Cardiac septum (tissue), 1 donor: Measurements from ENCODE around the gene MAPK12. TPM values are rescaled to one million over a fixed set of nuclear protein-coding genes. Genes with fewer than 3 reads are reported as not detected.

Experiments
- DNase-seq: peaks from one replicate; pipeline ENCODE4 v3.0.0-alpha.2; 2020; ENCODE audit warnings: low spot score
- intact Hi-C: fragments of 100-400 bp; cut with DNase I; formaldehyde crosslinking; loops from one replicate; pipeline ENCODE4 v1.14.0; 2022
- total RNA-seq: library from RNA; stranded (reverse); fragmentation: NEBNext Ultra II Directional; extraction: Animal tissue kit (Norgen Biotek cat#: 25700); gene quantifications from one replicate; pipeline ENCODE4 v1.2.1, GENCODE V29; 2021
- donor health status: DM: no; HTN: no; CAD: no.

Gene MAPK12
- total RNA-seq, 1 donor from 2014 or later = 32.5 TPM

DNA sequence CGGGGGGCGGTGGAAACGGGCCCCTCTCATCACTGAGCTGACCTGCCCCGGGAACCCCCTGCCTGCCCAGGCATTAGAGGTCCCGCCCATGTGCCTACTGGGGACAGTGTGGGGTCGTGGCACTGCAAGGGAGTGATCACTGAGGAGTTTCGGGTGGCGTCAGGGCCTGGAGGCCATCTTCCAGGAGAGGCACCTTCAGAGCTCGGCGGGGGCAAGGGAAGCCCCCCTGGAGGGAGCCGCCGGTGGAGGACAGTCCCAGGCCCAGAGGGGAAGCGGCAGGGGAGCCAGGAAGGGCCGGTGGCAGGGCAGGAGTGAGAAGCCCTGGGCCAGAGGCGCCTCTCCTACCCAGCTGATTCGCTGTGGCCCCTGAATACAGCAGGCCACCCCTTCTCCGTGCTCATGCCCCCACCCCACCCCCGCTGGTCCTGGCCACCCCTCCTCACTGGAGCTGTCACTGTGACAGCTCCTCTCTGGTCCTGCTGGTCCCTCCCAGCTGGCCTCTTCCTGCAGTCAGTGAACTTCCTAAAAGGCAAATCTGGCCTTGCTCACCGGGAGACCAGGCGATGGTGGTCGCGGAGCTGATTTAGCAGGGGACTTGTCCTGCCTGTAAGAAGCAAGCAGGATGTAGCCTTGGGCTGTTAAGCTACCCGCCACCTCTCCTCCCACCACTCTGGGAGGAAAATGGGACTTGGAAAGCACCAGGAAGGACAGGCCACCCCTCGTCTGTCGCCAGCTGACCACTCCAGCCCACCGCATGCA, 10.7 kb upstream of the MAPK12 start:
- DNase-seq = no peak
- intact Hi-C loops = loop anchor here (5.0 kb wide), 1 partner anchor 35 kb away; the partner anchor contains the start of gene PLXNB2

DNA sequence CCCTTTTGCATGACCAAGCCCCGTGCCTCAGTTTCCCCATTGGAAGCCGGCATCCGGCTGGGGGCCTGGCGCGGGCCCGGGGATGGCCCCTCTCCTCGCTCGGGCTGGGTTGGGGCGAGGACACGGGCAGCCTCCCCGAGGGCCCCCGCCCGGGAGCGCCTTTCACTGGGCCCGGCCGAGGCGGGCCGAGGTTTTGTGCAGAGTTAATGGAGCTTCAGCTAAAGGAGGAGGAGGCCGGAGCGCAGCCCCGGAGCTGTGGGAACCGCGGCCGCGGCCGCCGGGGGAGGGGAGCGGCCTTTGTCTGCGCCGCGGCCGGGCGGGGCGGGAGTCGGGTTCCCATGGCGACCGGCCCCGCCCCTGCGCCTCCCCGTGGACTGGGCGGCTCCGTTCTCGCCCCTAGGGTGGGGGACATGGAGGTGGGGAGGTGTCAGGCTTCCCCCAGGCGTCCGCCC, 10.1 kb upstream of the MAPK12 start:
- intact Hi-C loops = loop anchor here (5.0 kb wide), 1 partner anchor 36 kb away; the partner anchor contains the start of gene PLXNB2
- no peak for DNase-seq

DNA sequence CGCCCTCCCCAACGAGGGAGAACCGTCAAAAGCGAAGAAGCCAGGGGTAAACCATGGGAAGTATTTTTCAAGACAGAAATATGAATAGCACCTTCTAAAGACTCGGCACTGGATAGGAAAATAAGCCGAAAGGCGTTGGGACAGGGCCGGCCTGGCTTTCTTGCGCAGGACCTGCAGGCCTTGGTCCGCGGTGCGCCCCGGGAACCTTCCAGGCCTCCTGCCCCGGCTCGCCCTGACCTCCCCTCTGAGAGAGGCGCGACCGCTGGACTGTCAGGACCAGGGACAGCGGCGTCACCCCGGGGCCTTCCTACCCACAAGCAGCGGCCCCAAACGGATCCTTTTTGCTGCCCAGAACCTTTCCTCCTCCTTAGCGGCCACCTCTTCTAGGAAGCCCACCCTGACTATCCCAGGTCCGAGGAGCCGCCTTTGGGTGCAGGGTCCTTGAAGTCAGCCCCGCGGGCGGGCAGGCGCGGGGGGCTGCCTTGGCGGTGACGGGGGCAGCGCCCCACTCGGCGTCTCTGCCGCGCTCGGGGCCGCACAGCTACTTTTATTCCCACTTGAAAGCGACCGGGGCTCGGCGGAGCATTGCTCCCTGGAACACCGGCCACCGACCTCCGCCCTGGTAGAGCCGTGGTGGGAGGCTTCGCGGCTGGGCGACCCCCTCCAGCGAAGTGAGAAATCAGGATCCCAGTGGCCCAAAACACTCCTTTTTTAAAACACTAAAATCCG, 9.3 kb upstream of the MAPK12 start:
- intact Hi-C loops = loop anchor here (5.0 kb wide), 1 partner anchor 36 kb away; the partner anchor contains the start of gene PLXNB2
- no peak for DNase-seq

DNA sequence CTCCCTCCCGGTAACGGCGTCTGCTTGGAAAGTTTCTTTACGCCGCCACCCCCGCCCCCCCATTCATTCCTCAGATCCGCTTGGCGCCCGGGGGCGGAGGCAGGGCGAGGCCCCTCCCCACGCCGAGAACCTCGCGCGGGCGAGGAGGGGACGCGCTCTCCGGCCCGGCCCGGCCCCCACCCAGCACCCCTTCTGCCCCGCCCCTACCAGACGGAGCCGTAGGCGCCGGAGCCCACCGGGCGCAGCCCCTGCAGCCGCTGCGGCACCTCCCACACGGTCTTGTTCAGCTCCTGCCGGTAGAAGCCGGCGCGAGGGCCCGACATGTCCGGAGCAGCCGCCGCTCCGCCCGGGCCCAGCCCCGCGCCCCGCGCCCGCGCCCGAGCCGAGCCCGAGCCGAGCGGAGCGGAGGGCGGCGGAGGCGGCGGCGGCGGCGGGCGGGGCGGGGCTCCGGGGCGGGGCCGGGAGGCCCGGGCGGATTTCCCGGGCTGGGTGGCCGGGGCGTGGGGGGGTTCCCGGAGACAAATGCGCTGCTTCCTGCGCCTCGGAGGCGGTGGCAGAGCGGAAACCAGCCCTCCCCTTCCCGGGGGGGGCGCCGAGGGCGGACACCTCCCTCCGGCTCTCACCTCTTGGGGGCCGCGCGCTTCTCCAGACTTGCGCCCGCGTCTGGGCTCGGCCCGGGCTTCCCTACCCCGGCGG, 8.6 kb upstream of the MAPK12 start, which contains the start of gene MAPK11:
MAPK11 (minus strand) TSS at position 411 of the 696 bp plus-strand sequence; CDS start at position 323, 88 bp downstream.
- no peak for DNase-seq
- intact Hi-C loops = loop anchor here (5.0 kb wide), 1 partner anchor 37 kb away; the partner anchor contains the start of gene PLXNB2

DNA sequence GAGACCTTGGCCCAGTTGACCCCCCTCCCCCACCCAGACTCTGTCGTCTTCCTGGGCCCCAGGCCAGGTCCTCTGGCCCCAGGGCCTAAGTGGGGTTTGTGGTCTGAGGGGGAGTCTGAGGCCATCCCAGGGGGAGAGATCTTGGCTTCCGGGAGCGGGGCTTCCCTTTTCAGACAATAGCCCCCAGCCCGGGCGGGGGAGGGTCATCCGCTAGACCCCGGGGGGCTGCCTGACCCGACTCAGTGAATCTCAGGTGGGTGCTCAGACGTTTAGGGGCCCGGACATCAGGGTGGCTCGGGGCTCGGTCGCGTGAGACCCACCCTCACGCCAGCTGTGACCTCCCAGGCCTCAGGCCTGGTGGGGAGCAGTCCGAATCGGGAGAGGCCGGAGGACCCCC, 8.1 kb upstream of the MAPK12 start:
- intact Hi-C loops = no loop called here
- no peak for DNase-seq

DNA sequence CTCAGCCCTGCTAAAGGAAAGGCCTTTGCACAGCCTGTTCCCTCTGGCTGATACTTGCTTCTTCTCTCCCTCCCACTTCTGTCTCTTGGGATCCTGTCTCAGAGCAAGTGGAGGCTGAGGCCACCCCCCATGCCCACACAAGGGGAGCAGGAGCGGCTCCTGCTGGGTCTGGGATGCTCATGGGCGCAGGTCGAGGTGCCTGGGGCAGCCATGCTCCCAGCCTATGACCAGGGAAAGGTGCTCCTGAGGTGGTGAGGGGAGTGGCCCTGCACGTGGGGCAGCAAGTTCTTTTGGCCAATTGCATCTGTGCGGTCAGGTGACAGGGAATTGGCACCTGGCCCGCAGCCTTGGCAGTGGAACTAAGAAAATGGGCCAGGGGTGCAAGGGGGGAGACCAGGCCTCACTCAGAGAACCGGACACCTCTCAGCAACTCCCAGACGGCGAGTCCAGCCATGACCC, 7.2 kb upstream of the MAPK12 start:
- intact Hi-C loops = no loop called here
- DNase-seq = no peak

DNA sequence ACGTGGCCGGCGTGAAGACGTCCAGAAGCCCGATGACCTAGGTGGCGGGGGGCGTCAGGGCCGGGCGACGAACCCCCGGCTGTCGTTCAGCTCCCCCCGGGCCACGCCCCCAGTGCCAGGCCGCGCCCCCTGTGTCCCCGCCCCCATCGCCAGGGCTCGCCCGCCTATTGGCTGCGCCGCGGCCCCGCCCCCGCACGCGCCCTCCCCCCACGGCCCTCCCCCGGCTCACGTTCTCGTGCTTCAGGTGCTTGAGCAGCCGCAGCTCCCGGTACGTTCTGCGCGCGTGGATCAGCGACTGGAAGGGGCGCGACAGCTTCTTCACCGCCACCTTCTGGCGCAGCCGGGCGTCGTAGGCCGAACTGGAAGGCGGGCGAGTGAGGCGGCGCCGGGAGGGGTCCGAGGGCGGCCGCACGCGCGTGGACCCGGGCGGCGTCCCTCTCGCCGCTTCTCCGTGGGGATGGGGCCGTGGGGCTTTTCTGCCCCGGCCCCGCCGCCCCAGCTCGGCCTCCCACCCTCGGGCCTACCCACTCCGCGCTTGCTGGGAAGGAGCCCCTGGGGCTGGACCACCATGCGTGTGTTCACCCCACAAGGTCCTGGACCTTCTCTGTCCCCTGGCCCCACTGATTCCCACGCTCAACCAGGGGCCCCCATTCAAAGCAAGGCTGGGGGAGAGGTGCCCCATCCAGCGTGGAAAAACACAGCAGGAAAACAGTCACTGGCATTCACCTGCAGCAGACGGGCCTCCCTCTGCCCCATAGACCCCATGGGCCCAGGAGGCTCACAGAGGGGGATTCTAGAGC, 6.3 kb upstream of the MAPK12 start:
- DNase-seq = no peak

DNA sequence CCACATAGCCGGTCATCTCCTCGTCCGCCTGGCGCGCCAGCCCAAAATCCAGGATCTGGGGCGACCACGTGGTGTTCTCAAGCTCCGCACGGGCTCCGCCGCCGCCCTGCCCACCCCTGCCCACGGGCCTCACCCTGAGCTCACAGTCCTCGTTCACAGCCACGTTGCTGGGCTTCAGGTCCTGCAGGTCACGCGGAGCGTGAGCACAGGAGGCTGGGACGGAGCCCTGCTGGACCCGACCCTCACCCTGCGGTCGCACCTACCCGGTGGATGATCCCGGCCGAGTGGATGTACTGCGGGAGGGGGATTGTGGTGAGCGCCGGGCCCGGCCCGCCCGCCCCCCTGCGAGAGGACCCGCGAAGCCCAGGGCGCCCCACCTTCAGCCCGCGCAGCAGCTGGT, 5.5 kb upstream of the MAPK12 start:
- intact Hi-C loops = no loop called here
- no peak for DNase-seq

More for the DNA sequence above, 6.3 kb upstream of the MAPK12 start:
- intact Hi-C loops = no loop called here

DNA sequence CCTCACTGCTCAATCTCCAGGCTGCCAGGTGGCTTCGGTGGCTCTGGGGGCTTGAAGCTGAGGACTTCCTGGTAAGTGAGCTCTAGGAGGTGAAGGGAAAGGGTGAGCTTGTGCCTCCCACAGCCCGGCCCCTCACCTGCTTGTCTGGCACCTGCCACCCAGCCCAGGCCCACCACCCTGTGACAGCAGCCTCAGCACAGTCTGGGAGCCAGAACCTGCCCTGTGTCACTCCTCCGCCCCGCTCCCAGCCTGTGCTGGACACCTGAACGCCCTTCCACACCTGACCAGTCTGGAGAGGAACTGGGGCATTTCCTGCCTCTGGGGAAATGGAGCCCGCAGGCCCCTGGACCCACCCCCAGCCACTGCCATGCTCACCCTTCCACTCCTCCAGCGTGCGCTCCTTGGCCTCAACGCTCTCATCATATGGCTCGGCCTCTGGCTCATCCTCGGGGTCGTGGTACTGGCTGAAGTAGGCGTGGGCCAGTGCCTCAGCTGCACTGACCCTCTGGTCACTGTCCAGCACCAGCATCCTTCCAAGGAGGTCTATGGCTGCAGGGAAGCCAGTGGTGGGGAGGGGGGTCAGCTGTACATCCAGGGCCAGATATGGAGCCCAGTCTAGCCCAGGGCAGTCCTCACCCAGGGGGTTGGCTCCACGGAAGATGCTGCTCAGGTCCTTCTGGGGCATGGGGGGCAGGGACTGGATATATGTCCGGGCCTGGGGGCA, 3.6 kb upstream of the MAPK12 start:
- DNase-seq = no peak
- intact Hi-C loops = no loop called here

DNA sequence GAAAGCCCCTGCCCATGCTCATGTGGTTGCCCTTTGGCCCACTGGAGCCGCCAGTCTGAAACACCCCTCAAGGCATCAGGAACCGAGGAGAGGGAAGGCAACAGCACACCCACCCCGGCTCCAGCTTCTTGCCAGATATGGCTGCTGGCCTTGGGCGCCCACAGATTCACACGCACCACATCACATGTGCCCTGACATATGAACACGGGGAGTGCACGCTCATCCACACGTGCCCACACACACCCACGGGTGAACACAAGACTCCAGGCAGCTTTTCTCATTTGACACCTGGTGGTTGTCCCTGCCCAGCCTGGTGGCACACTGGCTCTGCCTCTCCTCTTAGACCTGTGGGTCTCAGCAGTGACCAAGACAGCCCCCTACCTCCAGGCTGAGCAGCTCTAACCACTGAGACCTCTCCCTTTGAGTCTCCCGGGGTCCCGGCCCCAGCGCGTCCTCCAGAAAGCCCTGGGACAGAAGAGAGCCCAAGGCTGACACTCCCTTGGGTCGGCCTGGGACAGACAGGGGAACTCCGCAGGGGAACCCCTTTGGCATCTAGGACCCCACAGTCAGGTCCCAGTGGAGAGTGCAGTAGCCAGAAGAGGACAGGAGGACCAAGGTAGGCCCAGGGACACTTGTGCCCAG, 2.7 kb upstream of the MAPK12 start:
- intact Hi-C loops = no loop called here
- no peak for DNase-seq

DNA sequence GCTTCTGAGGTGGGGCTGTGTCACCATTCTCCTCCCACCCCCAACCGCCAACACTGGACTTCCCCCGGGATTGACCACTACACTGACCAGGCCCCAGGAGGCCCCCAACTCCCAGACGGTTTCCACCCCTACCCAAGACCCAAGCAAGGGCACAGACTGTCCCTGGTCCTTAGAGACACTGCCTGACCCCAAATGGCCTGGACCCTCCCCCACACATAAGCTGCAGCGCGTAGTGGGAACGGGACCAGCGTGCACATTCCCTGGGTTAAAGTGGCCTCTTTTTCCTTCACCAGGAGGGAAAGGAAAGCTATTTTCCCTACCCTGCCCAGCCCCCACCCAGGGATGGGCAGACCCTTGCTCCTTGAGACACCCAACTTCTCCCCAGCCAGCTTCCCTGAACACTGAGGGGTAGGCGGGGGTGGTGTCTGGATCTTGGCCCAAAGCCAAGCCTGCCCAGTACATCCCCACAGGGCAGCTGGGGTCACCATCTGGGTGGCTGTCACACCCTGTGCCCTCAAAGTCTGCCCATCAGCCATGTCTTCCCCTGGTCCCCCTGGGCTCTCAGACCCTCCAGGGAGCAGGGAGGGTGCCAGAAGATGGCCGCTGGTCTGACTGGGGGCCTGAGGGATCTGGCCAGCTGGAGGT, 1.6 kb upstream of the MAPK12 start:
- intact Hi-C loops = no loop called here
- no peak for DNase-seq

DNA sequence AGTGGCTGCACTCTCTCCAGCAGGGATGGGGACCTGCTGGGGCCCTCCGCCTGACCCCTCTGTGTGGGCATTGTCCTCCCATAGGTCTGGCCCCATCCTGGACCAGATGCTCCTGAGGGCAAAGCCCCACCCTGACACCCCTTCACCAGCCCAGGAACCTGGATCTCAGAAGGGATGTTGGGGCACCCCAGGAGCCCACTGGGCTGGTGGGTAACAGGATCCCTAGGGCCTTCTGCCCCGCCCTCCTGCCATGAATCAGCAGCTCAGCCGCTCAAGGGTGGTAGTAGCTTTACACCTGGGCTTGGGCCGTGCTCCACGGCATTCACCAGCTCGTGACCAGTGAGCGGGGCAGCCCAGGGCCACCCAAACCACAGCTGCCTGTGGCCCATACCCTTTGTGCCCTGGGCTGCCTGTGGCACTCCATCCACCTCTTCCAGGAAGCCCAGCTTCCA, 1.0 kb upstream of the MAPK12 start:
- DNase-seq = no peak
- intact Hi-C loops = no loop called here

DNA sequence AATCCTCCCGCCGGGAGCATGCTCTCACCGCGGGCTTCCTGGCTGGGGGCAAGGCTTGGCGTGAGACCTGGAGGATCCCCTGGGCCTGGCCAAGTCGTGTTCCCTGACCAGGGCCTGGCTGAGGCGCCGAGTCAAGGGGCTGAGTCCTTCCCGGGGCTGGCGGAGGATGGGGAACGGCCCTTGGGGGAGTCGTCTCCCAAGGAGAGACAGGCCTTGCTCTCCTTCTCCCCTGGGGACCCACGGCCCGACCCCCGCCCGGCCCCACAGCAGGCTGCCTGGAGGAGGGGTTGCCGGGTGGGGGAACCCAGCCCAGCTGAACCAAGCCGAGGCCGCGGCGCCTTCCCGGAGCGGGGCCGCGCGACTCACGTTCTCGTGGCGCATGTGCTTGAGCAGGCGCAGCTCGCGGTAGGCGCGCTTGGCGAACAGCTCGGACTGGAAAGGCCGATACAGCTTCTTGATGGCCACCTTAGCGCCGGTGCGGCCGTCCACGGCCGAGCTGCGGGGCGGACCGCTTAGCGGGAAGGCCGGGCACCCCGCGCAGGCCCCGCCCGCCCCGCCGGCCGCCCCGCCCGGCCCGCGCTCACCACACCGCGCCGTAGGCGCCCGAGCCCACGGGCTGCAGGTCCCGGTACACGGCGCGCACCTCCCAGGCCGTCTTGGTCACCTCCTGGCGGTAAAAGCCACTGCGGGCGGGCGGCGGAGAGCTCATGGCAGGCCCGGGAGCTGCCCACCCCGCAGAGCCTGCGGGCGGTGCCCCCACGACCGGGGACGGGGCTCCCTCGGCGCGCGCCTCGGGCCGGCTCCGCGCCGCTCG, 475 bp downstream of the MAPK12 start:
- DNase-seq = no peak
- intact Hi-C loops = no loop called here

DNA sequence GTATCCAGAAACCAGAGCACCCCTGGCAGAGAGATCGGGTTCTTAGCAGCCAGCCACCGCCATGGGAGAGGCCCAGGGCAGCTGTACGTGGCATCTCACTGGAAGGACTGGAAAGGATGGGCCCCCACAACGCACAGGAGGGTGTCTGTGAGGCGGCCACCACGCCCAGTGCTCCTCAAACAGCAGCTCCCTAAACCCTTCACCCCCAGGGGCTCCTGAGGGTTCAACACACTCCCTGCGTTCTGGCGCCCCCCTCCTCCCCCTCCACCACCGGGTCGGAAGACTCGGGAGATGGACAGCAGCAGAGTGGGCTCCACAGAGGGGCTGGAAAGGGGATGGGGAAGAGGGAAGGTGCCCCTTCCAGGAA, 1.1 kb downstream of the MAPK12 start:
- intact Hi-C loops = no loop called here
- no peak for DNase-seq

DNA sequence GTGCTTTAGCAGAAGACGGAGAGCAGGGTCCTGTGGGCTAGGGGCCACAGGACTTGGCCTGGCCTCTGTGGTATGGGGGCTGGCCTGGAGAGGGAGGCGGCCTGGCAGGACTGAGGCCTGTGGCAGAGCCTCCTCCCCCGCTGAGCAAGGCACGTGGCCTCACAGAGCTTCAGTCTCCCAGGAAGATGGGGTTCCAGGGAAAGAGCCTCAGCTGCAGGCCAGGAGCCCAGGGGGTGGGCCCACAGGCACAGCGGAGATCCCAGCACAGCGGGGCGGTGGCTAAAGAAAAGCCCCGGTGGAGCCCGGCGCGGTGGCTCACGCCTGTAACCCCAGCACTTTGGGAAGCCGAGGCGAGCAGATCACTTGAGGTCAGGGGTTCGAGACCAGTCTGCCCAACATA, 2.2 kb downstream of the MAPK12 start:
- intact Hi-C loops = no loop called here
- DNase-seq = no peak

DNA sequence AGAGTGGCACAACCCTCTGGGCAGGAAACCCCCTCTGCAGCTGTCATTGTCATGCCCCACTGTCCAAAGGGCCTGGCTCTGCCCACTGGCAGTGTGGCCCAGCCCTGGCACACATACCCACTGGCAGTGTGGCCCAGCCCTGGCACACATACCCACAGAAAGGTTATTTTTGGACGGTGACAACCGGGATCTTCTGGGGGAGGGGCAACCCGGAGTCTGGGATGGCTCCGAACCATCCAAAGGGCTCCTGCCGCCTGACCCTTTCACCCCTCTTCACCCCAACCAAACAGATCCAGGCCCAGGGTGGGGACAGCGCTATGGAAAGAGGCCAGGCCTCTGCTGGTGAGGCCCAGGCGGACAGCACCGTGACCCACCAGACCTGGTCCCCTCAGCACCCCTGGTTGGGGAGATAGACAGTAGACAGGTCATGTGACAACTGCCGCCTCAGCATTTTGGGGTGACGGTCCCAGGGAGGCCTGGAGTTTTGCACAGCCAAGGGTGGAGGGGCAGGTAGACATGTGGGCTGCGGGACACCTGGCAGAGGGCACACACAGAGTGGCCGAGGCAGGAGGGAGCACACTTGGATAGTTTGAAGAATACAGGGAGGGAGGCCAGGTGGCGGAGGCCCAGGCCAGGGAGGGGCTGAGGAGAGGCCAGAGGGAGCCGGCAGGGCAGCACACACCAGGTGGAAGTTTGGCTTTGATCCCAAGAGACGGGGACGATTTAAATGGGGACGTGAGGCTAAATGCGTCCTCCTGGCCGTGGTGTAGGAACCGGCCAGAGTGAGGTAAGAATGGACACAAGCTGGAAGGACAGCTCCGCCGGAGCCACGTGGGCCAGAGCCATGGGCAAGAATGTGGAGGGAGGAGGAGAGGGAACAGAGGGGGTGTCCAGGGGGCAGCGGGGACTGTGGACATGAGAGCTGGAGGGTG, 2.9 kb downstream of the MAPK12 start:
- no peak for DNase-seq
- intact Hi-C loops = no loop called here
